Natural killer cell treated with Interleukin-12 subunit alpha and Interleukin-12 subunit beta and Interleukin-15 and Interleukin-18, amount 100 ng/mL, for 72 hours (primary cell): Measurements from ENCODE around the gene PPM1H. TPM values are rescaled to one million over a fixed set of nuclear protein-coding genes. Genes with fewer than 3 reads are reported as not detected.

Source experiments
- ATAC-seq, 2 donors: fragments of 150-1000 bp; cut with Tn5 transposase in 1 of 2; sonication (Bioruptor Pico), chemical (Tn5 transposase) in 1 of 2; 2 replicates each; pipeline ENCODE4 v1.10.0; 2021
- DNase-seq: peaks from one replicate; pipeline ENCODE4 v3.0.0; 2022; ENCODE audit warnings: low spot score
- H3K27ac Mint-ChIP-seq, 2 donors: 1 replicate in 1 of 2; 2 replicates in 1 of 2; pipeline ENCODE4 v1.8.0; 2022; ENCODE audit warnings: mixed read lengths in 2 of 2, mild to moderate bottlenecking in 1 of 2, moderate library complexity in 1 of 2
- H3K27me3 Mint-ChIP-seq, 2 donors: 1 replicate in 1 of 2; 2 replicates in 1 of 2; pipeline ENCODE4 v1.8.0; 2022; ENCODE audit warnings: mixed read lengths in 2 of 2
- H3K36me3 Mint-ChIP-seq: one replicate; pipeline ENCODE4 v1.8.0; 2022; ENCODE audit warnings: mixed read lengths
- H3K4me1 Mint-ChIP-seq, 2 donors: 1 replicate in 1 of 2; 2 replicates in 1 of 2; pipeline ENCODE4 v1.8.0; 2022; ENCODE audit warnings: low read depth in 2 of 2, mixed read lengths in 2 of 2, mild to moderate bottlenecking in 1 of 2
- H3K4me3 Mint-ChIP-seq: one replicate; pipeline ENCODE4 v1.8.0; 2022; ENCODE audit warnings: mixed read lengths
- H3K9me3 Mint-ChIP-seq: 2 replicates; pipeline ENCODE4 v1.8.0; 2022; ENCODE audit warnings: mixed read lengths
- total RNA-seq, 2 donors: library from RNA; stranded (reverse); gene quantifications; one replicate each; pipeline ENCODE4 v1.2.3, GENCODE V29; 2022

PPM1H gene
- total RNA-seq, 2 donors from 2014 or later = 0.38 TPM; not detected in 1

DNA sequence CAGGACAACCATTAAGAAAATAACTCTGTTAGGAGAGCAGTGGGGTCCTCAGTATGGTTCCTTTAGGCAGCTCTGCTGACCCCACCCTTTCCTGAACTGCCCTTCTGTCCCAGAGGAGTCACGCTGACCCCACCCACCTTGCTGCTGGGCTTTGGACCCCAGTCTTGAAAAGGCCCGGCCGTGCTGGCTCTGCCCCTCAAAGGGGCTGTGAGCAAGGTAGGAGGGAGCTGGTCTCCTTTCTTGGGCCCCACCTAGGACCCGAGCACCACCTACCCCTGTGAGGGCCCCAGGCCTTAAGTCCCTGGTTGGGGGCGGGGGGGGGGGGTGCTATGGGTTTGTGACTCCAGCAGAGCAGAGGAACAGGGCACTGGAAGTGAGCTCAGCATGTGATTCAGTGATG lies 297.3 kb downstream of the PPM1H start:
- no peak overlapping the region for H3K27ac Mint-ChIP-seq
- no peak overlapping the region for H3K4me3 Mint-ChIP-seq
- H3K27me3 Mint-ChIP-seq = peaks cover 9 to 28% of the 10 kb centered on the region in 2 donors
- H3K9me3 Mint-ChIP-seq = no peaks in the 10 kb centered on the region
- peaks cover 10 to 19% of the 10 kb centered on the region in 2 donors for H3K4me1 Mint-ChIP-seq
- ATAC-seq (no peak), DNase-seq (no peak)
- no peaks in the 10 kb centered on the region for H3K36me3 Mint-ChIP-seq

DNA sequence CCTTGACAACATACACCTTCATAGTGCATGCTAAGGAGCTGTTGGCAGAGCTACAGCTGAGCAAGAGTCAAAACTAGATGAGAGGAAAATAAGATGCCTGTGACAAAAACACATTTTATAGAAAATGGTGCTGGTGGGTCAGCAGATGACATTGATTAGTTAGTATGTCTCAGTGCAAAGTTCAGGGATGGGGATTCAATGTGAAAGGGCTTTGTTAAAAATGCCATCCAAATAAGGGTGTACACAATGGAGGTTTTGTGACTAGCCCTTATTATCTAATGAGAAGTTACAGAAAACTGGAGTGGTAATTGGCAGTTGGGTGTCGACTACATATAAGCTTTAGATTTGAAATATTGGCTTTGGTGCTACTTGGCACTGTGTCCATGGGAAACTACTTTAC lies 299.3 kb downstream of the PPM1H start:
- ATAC-seq = no peak
- peaks cover 5% of the 10 kb centered on the region for H3K36me3 Mint-ChIP-seq

GRCh38 chr12:62632411-62632918 lies 302.5 kb downstream of the PPM1H start:
- peak overlapping the region; percentile 83 for H3K4me3 Mint-ChIP-seq
- peaks cover 39 to 69% of the 10 kb centered on the region in 2 donors for H3K27me3 Mint-ChIP-seq
- DNase-seq (no peak), ATAC-seq (peak; percentile 52 to 66)
- peaks cover 12% of the 10 kb centered on the region in 2 donors for H3K4me1 Mint-ChIP-seq
- H3K9me3 Mint-ChIP-seq = no peaks in the 10 kb centered on the region
- no peak overlapping the region for H3K27ac Mint-ChIP-seq
- peaks cover 10% of the 10 kb centered on the region for H3K36me3 Mint-ChIP-seq

More for the DNA sequence above, 299.3 kb downstream of the PPM1H start:
- Mint-ChIP-seq H3K4me1 (peaks cover 8 to 12% of the 10 kb centered on the region in 2 donors), H3K4me3 (no peak overlapping the region), H3K27ac (no peak overlapping the region), H3K9me3 (no peaks in the 10 kb centered on the region), H3K27me3 (peaks cover 19 to 44% of the 10 kb centered on the region in 2 donors)
- no peak for DNase-seq

DNA sequence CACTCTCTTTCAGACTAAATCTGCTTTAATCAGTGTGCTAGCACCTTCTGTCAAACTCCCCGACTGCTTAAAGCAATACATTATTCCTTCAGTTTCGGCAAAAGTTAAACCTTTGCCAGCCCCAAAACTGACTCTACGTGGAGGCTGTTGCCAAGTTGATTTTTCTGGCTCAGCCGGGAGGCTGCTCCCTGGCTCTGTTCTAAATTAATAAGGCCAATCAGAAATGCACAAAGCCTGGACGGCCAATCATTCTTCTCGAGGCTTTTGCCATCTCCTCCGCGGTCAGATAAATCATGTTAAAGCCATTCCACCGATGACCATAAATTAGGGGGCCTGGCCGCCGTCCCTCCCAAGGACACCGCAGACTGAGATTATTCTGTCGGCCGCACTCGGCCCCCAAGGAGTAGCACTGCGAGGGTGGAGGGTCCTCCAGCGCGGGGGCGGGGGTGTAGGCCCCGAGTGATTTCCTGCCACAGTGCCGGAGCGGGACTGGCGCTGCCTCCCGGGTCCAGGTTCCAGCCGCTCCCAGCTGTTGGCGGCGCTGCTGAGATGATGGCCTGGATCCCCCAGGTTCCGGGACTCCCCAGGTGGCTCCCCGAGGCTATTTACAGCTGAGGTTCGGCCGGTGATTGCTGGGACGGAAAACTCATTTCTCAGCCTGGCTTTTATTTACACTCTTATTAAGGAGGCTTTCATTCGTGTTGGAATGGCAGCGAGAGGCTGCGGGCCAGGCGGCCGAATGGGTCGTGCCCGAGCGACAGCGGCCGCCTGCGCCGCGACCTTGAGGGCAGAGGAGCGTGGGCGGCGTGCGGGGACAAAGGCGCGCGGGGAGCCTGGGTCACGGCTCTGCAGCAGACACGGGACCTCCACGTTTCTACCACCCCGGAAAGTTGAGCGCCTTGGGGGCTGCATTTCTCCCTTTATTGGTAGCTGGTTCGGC lies 303.2 kb downstream of the PPM1H start:
- H3K4me1 Mint-ChIP-seq = peaks cover 12% of the 10 kb centered on the region in 2 donors
- H3K36me3 Mint-ChIP-seq = peaks cover 10% of the 10 kb centered on the region
- H3K27me3 Mint-ChIP-seq = peaks cover 39 to 69% of the 10 kb centered on the region in 2 donors
- no peak overlapping the region for H3K27ac Mint-ChIP-seq
- ATAC-seq = peak; percentile 66 to 82
- peak; percentile 70 for DNase-seq
- no peaks in the 10 kb centered on the region for H3K9me3 Mint-ChIP-seq
- H3K4me3 Mint-ChIP-seq = peak overlapping the region; percentile 83

- ATAC-seq (no peak), DNase-seq (no peak)
- Mint-ChIP-seq H3K4me3 (no peak overlapping the region), H3K36me3 (peaks cover 10% of the 10 kb centered on the region), H3K27me3 (peaks cover 36 to 69% of the 10 kb centered on the region in 2 donors), H3K4me1 (peaks cover 12% of the 10 kb centered on the region in 2 donors), H3K9me3 (no peaks in the 10 kb centered on the region), H3K27ac (no peak overlapping the region)
Observed at GRCh38 chr12:62629971-62630739, 304.8 kb downstream of the PPM1H start.

DNA sequence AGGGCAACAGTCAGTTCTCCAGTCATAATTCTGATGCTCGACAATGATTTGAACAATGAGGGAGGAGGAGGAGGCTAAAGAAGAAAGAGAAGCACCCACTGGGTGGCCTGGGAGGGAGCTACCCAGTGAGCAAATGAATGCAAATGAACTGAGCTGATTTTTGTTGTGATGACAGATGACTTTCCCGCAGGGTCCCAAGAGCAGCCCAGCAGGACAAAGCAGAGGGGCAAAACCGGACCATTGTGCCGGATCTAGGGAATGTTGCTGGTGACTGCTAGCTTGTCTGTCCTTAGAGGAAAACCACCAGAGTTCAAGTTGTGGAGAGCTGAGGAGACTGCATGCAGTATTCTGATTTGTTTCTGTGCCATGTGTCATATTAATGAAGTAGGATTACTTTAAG lies 305.5 kb downstream of the PPM1H start:
- Mint-ChIP-seq H3K9me3 (no peaks in the 10 kb centered on the region), H3K36me3 (peaks cover 10% of the 10 kb centered on the region), H3K4me3 (no peak overlapping the region), H3K27me3 (peaks cover 33 to 64% of the 10 kb centered on the region in 2 donors), H3K4me1 (peaks cover 12% of the 10 kb centered on the region in 2 donors), H3K27ac (no peak overlapping the region)
- no peak for ATAC-seq
- DNase-seq = no peak

DNA sequence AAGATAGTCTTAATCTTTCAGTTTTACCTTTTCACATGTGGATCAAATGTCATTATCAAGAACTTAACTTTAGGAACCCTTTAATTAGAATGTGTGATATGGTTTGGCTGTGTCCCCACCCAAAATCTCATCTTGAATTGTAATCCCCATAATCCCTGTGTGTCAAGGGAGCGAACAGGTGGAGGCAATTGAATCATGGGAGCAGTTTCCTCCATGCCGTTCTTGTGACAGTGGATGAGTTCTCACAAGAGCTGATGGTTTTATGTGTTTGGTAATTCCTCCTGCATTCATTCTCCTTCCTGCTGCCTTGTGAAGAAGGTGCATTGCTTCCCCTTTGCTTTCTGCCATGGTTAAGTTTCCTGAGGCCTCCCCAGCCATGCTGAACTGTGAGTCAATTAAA lies 307.8 kb downstream of the PPM1H start:
- no peak overlapping the region for H3K4me3 Mint-ChIP-seq
- peaks cover 33 to 47% of the 10 kb centered on the region in 2 donors for H3K27me3 Mint-ChIP-seq
- peaks cover 11 to 12% of the 10 kb centered on the region in 2 donors for H3K4me1 Mint-ChIP-seq
- DNase-seq = no peak
- ATAC-seq = no peak
- H3K27ac Mint-ChIP-seq = no peak overlapping the region
- peaks cover 10% of the 10 kb centered on the region for H3K36me3 Mint-ChIP-seq
- H3K9me3 Mint-ChIP-seq = no peaks in the 10 kb centered on the region

- peaks cover 0 to 3% of the 10 kb centered on the region in 2 donors for H3K4me1 Mint-ChIP-seq
- no peaks in the 10 kb centered on the region for H3K9me3 Mint-ChIP-seq
- H3K27ac Mint-ChIP-seq = no peak overlapping the region
- DNase-seq = no peak
- H3K36me3 Mint-ChIP-seq = peaks cover 4% of the 10 kb centered on the region
- peaks cover 24 to 27% of the 10 kb centered on the region in 2 donors for H3K27me3 Mint-ChIP-seq
- ATAC-seq = no peak
- no peak overlapping the region for H3K4me3 Mint-ChIP-seq
Observed at GRCh38 chr12:62625228-62625627, 309.7 kb downstream of the PPM1H start.

DNA sequence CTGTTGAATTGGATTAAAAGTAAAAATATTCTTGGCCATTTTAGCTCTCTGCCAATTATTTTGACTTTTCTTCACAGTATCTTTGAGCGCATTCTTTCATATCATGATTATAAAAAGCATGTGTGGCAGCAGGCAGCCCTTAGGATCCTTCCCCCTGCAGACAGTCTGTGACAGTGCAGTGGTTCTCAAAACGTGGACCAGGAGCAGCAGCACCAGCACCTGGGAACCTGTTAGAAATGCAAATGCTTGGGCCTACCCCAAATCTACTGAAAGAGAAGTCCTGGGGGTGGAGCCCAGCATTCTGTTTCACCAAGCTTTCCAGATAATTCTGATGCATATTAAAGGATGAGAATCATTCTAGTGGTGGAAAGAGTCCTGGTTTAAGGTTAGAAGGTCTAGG lies 312.8 kb downstream of the PPM1H start:
- DNase-seq (no peak), ATAC-seq (no peak)
- no peaks in the 10 kb centered on the region for H3K36me3 Mint-ChIP-seq
- no peak overlapping the region for H3K4me3 Mint-ChIP-seq
- H3K27me3 Mint-ChIP-seq = peaks cover 7 to 8% of the 10 kb centered on the region in 2 donors
- H3K9me3 Mint-ChIP-seq = no peaks in the 10 kb centered on the region
- no peaks in the 10 kb centered on the region for H3K4me1 Mint-ChIP-seq
- H3K27ac Mint-ChIP-seq = no peak overlapping the region

- no peak overlapping the region for H3K27ac Mint-ChIP-seq
- DNase-seq (no peak), ATAC-seq (no peak)
- H3K4me1 Mint-ChIP-seq = no peaks in the 10 kb centered on the region
- H3K4me3 Mint-ChIP-seq = no peak overlapping the region
- H3K9me3 Mint-ChIP-seq = no peaks in the 10 kb centered on the region
- no peaks in the 10 kb centered on the region for H3K36me3 Mint-ChIP-seq
- H3K27me3 Mint-ChIP-seq = peaks cover 4 to 7% of the 10 kb centered on the region in 2 donors
Observed at GRCh38 chr12:62621101-62621638, 313.8 kb downstream of the PPM1H start.

DNA sequence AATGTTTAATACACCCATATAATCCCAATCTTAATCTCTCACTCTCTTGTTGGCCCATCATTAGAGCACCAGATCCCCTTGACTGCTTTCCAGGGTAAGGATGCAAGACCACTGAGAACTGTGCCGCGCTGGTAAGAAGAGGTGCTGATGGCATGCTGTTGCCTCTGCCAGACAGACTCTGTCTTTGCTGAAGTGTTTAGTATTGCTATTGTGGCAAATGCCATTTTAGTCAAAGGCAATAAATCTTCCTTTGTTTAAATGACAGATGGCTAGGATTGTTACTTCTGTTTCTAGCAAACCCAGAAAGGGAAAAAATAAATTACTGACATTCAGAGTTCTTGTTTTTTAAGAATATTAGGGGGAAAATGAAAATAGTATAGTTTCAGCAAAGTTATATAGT lies 316.0 kb downstream of the PPM1H start:
- Mint-ChIP-seq H3K36me3 (no peaks in the 10 kb centered on the region), H3K27ac (no peak overlapping the region), H3K27me3 (peaks cover 0 to 5% of the 10 kb centered on the region in 2 donors), H3K4me3 (no peak overlapping the region), H3K9me3 (no peaks in the 10 kb centered on the region), H3K4me1 (no peaks in the 10 kb centered on the region)
- ATAC-seq (no peak), DNase-seq (no peak)

DNA sequence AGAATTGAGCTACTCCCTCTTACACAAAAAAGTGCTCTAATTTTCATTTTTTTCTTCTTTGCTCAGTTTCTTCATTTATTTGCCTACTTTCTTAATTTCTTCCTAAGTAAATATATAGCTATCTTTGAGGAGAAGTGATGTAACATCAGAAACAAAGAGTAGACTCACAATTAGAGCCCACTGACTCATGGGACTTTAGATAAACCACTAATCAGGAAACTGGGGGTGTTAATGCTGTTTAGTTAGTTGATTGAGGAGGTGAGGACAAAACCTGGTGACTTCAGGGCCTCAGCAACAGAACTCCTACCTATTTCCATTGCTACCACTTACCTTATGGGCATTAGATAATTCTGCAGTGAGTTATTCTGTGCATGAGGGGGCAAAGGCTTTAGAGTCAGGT lies 316.6 kb downstream of the PPM1H start:
- Mint-ChIP-seq H3K9me3 (no peaks in the 10 kb centered on the region), H3K4me1 (no peaks in the 10 kb centered on the region), H3K27me3 (peaks cover 0 to 5% of the 10 kb centered on the region in 2 donors), H3K27ac (no peak overlapping the region), H3K36me3 (no peaks in the 10 kb centered on the region), H3K4me3 (no peak overlapping the region)
- DNase-seq (no peak), ATAC-seq (no peak)

DNA sequence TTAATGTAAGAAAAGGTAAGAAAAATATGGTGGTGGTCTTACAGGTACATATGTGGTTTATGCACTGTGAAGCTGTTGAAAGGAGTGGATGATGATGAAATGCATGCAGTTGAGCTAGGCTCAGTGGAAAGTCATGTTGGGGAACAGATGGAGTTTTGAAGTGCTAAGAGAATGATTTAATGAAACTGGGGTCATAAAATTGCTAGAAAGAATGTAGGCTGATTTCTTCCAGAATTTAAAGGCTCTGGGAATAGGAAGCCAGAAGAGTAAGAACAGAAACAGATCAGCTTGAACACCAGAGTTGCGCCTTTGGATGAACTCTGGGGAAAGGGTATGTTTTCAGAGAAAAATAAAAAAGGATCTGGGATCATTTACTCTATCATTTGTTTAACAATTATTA lies 321.9 kb downstream of the PPM1H start:
- Mint-ChIP-seq H3K27ac (no peak overlapping the region), H3K4me3 (no peak overlapping the region), H3K36me3 (no peaks in the 10 kb centered on the region), H3K4me1 (peaks cover 2 to 6% of the 10 kb centered on the region in 2 donors), H3K9me3 (no peaks in the 10 kb centered on the region), H3K27me3 (no peaks in the 10 kb centered on the region)
- ATAC-seq = no peak
- no peak for DNase-seq
